LoVo (cell line): ENCODE measurements around the gene PDE9A.
A peak's percentile ranks its signal among the peaks of the same experiment; 100 is the strongest.

ENCODE experiments used
- DNase-seq: peaks from one replicate; pipeline ENCODE4 v3.0.0-alpha.2; 2016; ENCODE audit warnings: low spot score

The PDE9A gene

GRCh38 chr21:42657676-42658319 lies 4.4 kb downstream of the PDE9A start:
- DNase-seq, result no peak

DNA sequence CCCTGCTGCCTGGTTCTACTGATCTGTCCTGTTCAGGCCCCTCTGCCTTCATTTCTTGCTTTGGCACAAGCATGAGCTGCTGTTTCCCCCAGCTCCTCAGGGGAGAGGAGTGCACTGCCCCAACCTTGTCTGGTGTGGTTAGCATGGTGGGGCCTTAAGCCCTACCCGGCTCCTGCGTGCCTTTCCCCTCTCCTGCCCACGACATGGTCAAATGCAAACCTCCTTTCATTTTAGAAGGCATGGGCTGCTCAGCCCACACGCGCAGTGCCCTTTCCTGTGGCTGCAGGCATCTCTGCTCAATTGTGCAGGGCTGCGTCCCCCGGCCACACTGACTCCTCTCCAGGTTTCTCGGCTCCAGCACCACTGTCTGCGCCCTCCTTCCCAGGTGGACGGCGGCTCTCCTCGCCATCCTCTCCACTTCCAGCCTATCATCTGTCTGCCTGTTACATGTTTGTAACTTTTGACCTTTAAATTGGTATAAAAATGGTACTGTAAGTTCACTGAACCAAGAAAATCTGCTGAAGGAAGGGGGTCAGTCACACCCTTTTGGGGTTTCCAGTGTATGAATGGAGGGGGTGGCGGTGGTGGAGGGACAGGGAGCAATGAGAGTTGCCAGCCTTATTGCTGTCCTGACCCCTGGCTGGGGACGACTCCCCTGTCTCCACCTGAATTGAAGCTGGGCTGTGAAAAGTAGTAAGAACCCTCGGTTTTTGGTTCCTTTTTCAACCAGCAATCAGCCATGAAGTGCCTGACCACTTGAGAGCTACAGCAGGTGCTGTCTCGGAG lies 5.1 kb downstream of the PDE9A start:
- no peak for DNase-seq

- no peak for DNase-seq
These were observed 6.1 kb downstream of the PDE9A start for GRCh38 chr21:42659416-42660117.

DNA sequence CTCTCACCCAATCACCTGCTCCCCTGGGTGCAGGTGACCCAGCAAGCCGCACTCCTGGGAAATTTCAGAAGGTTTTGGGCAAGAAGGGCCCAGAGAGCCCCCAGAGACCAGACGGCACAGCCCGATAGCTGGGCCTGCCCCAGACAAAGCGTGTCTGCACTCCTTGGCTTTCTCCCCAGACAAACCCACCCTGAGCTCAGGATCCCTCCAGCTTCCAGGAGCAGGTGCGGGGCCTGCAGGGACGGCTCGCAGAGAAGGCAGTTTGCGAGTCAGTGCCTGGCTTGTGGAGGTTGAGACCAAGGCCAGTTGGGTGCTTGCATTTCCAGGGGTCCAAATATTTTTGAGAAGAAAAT lies 6.7 kb downstream of the PDE9A start:
- DNase-seq, result no peak

- no peak for DNase-seq
These were observed 8.4 kb downstream of the PDE9A start for GRCh38 chr21:42661688-42662429.

- DNase-seq, result no peak
These were observed 9.2 kb downstream of the PDE9A start for GRCh38 chr21:42662430-42663199.

GRCh38 chr21:42663200-42663750 lies 9.9 kb downstream of the PDE9A start:
- no peak for DNase-seq

GRCh38 chr21:42663860-42664535 lies 10.6 kb downstream of the PDE9A start:
- no peak for DNase-seq

- DNase-seq, result no peak
These were observed 11.2 kb downstream of the PDE9A start for GRCh38 chr21:42664614-42665013.

DNA sequence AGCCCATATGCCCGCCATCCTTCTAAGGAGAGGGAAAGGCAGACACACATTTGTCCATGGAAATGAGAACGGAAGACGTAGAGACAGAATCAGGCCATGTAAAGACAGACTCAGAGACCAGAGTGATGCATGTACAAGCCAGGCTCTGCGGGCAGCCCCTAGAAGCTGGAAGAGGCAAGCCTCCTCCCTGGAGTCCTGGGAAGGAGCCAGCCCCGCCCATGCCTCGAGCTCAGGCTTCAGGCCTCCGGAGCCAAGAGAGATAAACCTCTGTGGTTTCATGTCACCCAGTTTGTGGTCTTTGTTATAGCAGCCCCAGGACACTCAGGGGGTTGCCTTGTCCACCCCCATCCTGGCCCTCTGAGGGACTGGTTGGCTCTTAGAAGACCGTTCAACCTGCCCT lies 11.6 kb downstream of the PDE9A start:
- DNase-seq, result peak; percentile 45

- no peak for DNase-seq
These were observed 12.1 kb downstream of the PDE9A start for GRCh38 chr21:42665484-42665883.

DNA sequence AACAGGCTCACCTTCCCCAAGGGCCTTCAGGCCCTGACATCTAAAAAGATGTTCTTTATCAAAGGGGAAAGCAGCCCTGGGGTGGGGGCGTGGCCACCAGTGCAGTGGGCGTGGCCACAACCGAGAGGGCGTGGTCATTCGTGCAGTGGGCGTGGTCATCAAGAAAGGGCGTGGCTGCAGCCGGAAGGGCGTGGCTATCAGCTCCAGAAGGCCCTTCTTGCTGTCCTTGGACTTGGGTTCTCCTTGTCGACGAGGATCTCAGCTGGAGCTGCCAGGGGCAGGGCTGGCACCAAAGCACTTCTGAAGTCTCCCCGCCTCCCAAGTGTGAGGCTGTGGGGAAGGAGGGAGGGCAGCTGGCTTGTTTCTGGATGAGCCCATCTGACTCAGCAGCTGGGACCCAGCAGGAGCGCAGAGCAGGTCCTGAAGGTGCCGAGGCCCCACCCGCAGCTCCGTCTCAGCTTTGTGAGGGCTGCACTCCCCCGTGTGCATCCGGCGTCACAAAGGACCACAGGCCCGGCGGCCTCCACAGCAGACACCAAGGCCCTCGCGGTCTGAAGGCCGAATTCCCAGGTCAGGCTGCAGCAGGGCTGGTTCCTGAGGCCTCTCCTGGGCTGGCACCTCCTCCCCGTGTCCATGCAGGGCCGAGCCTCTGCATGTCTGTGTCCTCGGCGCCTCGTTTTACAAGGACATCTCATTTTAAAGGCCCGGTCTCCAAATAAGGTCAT lies 12.8 kb downstream of the PDE9A start:
- DNase-seq, result no peak

GRCh38 chr21:42666925-42667324 lies 13.5 kb downstream of the PDE9A start:
- no peak for DNase-seq

DNA sequence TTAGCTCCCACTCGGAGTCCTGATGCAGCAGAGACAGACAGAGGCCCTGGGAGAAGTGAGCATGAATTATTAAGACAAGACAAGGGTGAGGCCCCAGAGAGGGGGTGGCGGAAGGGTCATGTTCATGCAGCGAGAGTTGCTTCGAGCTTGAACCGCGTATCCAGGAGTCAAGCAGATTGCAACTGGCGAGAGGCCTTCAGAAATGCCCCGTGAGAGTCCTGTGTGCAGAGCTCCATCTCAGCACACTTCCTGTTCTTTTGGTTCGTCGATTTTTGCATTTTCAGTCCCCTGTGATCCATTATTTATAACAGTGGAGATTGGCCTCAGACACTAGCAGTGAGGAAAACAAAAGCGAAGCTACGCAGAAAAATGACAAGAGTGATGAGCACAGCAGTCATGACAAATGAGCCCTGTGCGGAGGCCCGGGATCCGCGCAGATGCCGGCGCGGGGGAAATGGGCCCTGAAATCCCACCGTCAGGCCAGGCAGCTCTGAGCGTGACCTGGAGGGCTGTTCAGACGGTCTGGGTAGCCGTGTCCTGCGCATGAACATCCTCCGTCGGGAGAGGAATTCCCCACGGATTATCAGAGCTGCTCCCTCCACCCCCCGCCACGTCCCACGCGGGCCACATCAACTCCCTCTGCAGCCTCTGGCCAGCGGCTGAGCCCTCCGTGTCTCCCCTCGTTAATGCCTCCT lies 15.0 kb downstream of the PDE9A start:
- DNase-seq, result no peak

DNA sequence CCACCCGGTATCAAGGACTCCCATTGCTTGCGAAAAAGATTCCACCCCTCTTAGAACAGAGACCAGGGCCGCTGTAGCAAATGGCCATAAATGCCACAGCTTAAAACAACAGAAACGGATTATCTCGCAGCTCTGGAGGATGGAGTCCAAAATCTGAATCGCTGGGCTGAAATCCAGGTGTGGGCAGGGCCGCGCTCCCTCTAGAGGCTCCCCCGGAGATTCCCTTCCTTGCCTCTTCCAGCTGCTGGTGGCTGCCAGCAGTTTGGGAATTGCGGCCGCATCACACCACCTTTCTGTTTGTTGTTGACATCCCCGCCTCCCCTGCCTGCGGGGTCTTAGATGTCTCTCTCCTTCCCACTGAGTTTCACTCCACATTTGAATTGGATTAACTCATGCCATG lies 15.6 kb downstream of the PDE9A start:
- no peak for DNase-seq

GRCh38 chr21:42670058-42670880 lies 16.8 kb downstream of the PDE9A start:
- DNase-seq, result no peak

DNA sequence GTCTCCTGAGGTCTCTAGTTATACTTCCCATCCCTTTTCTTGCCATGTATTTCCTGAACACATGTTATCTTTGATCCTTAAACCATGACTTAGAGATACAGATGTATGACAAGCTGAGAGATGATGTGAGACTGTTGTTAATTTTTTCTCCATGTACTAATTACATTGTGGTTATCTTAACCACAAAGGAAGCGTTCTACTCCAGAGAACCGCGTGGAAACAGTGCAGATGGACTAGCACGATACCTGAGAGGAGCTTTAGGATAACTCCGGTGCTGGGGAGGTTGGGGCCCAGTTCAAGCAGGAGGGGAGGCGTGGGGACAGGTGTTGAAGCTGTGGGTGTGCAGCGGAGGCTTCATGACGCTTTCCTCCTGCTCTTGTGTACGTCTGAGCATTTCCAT lies 17.5 kb downstream of the PDE9A start:
- DNase-seq, result no peak

- peak; percentile 11 for DNase-seq
These were observed 18.6 kb downstream of the PDE9A start for GRCh38 chr21:42671778-42672593.
